Measurements from ENCODE around the gene NRF1. TPM values are rescaled to one million over a fixed set of nuclear protein-coding genes. Genes with fewer than 3 reads are reported as not detected.

The NRF1 gene
- total RNA-seq, 1 experiment from 2014 or later, result 25.9 TPM

- TF ChIP-seq ZBTB33 (IDR thresholded peaks at IDR 0.05; ENCODE audit: extremely low read depth, insufficient replicate concordance, low read length) (no peak), REST (IDR thresholded peaks at IDR 0.05; ENCODE audit: low read depth) (no peak), SP1 (IDR thresholded peaks at IDR 0.05; ENCODE audit: low read depth) (no peak), POLR2AphosphoS5 (IDR thresholded peaks at IDR 0.05; ENCODE audit: low read depth, low read length) (no peak), TCF7L2 (IDR thresholded peaks at IDR 0.05; ENCODE audit: borderline replicate concordance, extremely low read depth, insufficient read depth, insufficient read length) (no peak)
Observed at GRCh38 chr7:129702761-129703338, 91.3 kb downstream of the NRF1 start (continued).

GRCh38 chr7:129703751-129704150 is 92.2 kb downstream of the NRF1 start:
- ATAC-seq (no peak), DNase-seq (ENCODE audit: low read depth, low spot score) (no peak)
- H3K4me2 ChIP-seq (ENCODE audit: low read length), result no peak overlapping the region
- H3K4me1 ChIP-seq (ENCODE audit: control insufficient read depth in 1 of 2, insufficient read depth in 2 of 2, low read length in 2 of 2), result peaks cover under 1 to 3% of the 10 kb centered on the region in 2 experiments; a peak in 2 of 4 replicates
- no peak overlapping the region for H3K9ac ChIP-seq (ENCODE audit: low read length)
- H3K36me3 ChIP-seq (ENCODE audit: control insufficient read depth in 1 of 2, insufficient read depth in 2 of 2, low read length in 2 of 2), result no peaks in the 10 kb centered on the region
- no peaks in the 10 kb centered on the region for H3K27me3 ChIP-seq (ENCODE audit: insufficient read depth, low read length)
- H3K79me2 ChIP-seq (ENCODE audit: insufficient read depth, low read length), result no peaks in the 10 kb centered on the region
- H4K20me1 ChIP-seq (ENCODE audit: insufficient read depth), result peaks cover 6% of the 10 kb centered on the region; the same call in 1 of the 2 replicates
- no peak overlapping the region for H3K27ac ChIP-seq (ENCODE audit: low read depth, low read length)
- POLR2A ChIA-PET, result no interaction called here
- no peak overlapping the region for H2AFZ ChIP-seq (ENCODE audit: low read depth, low read length, poor library complexity, severe bottlenecking)
- RAD21 ChIA-PET (ENCODE audit: low non-redundant PET in 1 of 2, low total read pairs in 2 of 2, uncharacterized antibody in 2 of 2, unreplicated experiment in 2 of 2), result interaction anchor here in 1 of 2 experiments (0.5 kb wide), 1 partner anchor 13 kb away, joined by 3 read pairs; no protein-coding TSS in a partner anchor
- H3K9me2 ChIP-seq (ENCODE audit: insufficient read depth), result no peaks in the 10 kb centered on the region
- no peak overlapping the region for H3K4me3 ChIP-seq (replicated peaks in 1 of 2; ENCODE audit: low read depth in 1 of 2, low read length in 2 of 2)
- no peaks in the 10 kb centered on the region for H3K9me3 ChIP-seq (ENCODE audit: control insufficient read depth in 1 of 2, insufficient read depth in 1 of 2, low read depth in 1 of 2, low read length in 2 of 2)
- intact Hi-C loops (cut with micrococcal nuclease), result no loop called here
- BruUV-seq (replicated peaks), result no TSS peak
- CTCF ChIA-PET, result no interaction called here
- TF ChIP-seq MAX (IDR thresholded peaks at IDR 0.05) (no peak), JUND (IDR thresholded peaks at IDR 0.05) (no peak), ATF3 (IDR thresholded peaks at IDR 0.05) (no peak), CTCF (IDR thresholded peaks at IDR 0.05 in 2 of 3, conservative IDR thresholded peaks at IDR 0.05 in 1 of 3; ENCODE audit: borderline replicate concordance in 1 of 3, insufficient read depth in 1 of 3, low read depth in 2 of 3, low read length in 2 of 3) (no peak), EGR1 (IDR thresholded peaks at IDR 0.05; ENCODE audit: low read depth) (no peak), TCF7L2 (IDR thresholded peaks at IDR 0.05; ENCODE audit: borderline replicate concordance, extremely low read depth, insufficient read depth, insufficient read length) (no peak), POLR2AphosphoS5 (IDR thresholded peaks at IDR 0.05; ENCODE audit: low read depth, low read length) (no peak), EZH2 (IDR thresholded peaks at IDR 0.05) (no peak), SIN3A (IDR thresholded peaks at IDR 0.05; ENCODE audit: low read depth) (no peak), ZFX (IDR thresholded peaks at IDR 0.05) (no peak), FOSL1 (IDR thresholded peaks at IDR 0.05; ENCODE audit: low read depth) (no peak)
